IMR-90 (cell line): Measurements from ENCODE around the gene SOD2. TPM values are rescaled to one million over a fixed set of nuclear protein-coding genes. Genes with fewer than 3 reads are reported as not detected.

Experiments used
- ATAC-seq: fragments of 200-7000 bp; cut with Tn5 transposase; 2 replicates; pipeline ENCODE4 v1.9.1; 2020; ENCODE audit warnings: low read depth, mild to moderate bottlenecking, moderate library complexity
- BruUV-seq: library from RNA; stranded (reverse); fragments of 400-500 nt; replicated peaks from 2 replicates; lab custom pipeline; 2021; lab: Mats Ljungman, UMichigan
- CTCF ChIA-PET: fragments of 300-600 bp; formaldehyde crosslinking; extraction: SDS; loops from one replicate; lab custom pipeline; 2021; ENCODE audit warnings: antibody characterized with exemption; lab: Yijun Ruan, JAX
- POLR2A ChIA-PET: fragments of 300-600 bp; sonication (Branson Sonifier 250); formaldehyde crosslinking; loops from one replicate; lab custom pipeline; 2022; ENCODE audit warnings: antibody characterized with exemption; ENCODE audit not compliant: unreplicated experiment; lab: Charles Lee
- DNase-seq: peaks from one replicate; pipeline ENCODE4 v3.0.0; 2013
- H2AFZ ChIP-seq: replicated peaks from 2 replicates; pipeline ENCODE3; 2013; ENCODE audit warnings: low read length, mild to moderate bottlenecking; ENCODE audit not compliant: poor library complexity
- H2AK5ac ChIP-seq: 2 replicates; pipeline ENCODE4 v1.6.1; 2013; ENCODE audit warnings: low read depth, low read length, inconsistent platforms
- H2AK9ac ChIP-seq: replicated peaks from 2 replicates; pipeline ENCODE3; 2013; ENCODE audit warnings: mild to moderate bottlenecking, low read depth, low read length, moderate library complexity; ENCODE audit not compliant: poor library complexity
- H2BK120ac ChIP-seq: 2 replicates; pipeline ENCODE4 v1.6.1; 2013; ENCODE audit warnings: low read depth, low read length, inconsistent platforms
- H2BK15ac ChIP-seq: 3 replicates; pipeline ENCODE4 v1.6.1; 2013; ENCODE audit warnings: low read depth, low read length, inconsistent platforms
- H2BK20ac ChIP-seq: 2 replicates; pipeline ENCODE4 v1.6.1; 2013; ENCODE audit warnings: low read depth, mild to moderate bottlenecking, inconsistent platforms, low read length, moderate library complexity
- H2BK5ac ChIP-seq: 2 replicates; pipeline ENCODE4 v1.6.1; 2013; ENCODE audit warnings: mild to moderate bottlenecking, low read depth, low read length, inconsistent platforms; ENCODE audit not compliant: poor library complexity, severe bottlenecking
- H3K14ac ChIP-seq: replicated peaks from 2 replicates; pipeline ENCODE4 v1.6.1; 2013; ENCODE audit warnings: low read depth, low read length, inconsistent platforms
- H3K18ac ChIP-seq: 2 replicates; pipeline ENCODE4 v1.6.1; 2013; ENCODE audit warnings: low read depth, low read length, control low read depth
- H3K23ac ChIP-seq: 2 replicates; pipeline ENCODE4 v1.6.1; 2013; ENCODE audit warnings: low read depth, low read length, inconsistent platforms
- H3K27ac ChIP-seq: 2 replicates; pipeline ENCODE4 v1.5.1; 2013; ENCODE audit warnings: mild to moderate bottlenecking, control low read depth, low read length; ENCODE audit not compliant: insufficient read depth
- H3K27me3 ChIP-seq: 2 replicates; pipeline ENCODE4 v1.6.1; 2013; ENCODE audit warnings: low read length; ENCODE audit not compliant: control insufficient read depth, insufficient read depth
- H3K36me3 ChIP-seq: 2 replicates; pipeline ENCODE4 v1.6.1; 2013; ENCODE audit warnings: low read length, mixed read lengths; ENCODE audit not compliant: control insufficient read depth, insufficient read depth
- H3K4ac ChIP-seq: 2 replicates; pipeline ENCODE4 v1.6.1; 2013; ENCODE audit warnings: low read depth, low read length, inconsistent platforms
- H3K4me1 ChIP-seq: 2 replicates; pipeline ENCODE4 v1.6.1; 2013; ENCODE audit warnings: low read length, mixed read lengths; ENCODE audit not compliant: control insufficient read depth, insufficient read depth
- H3K4me2 ChIP-seq: 2 replicates; pipeline ENCODE4 v1.6.1; 2013; ENCODE audit warnings: low read depth, mild to moderate bottlenecking, control low read depth, low read length, moderate library complexity
- H3K4me3 ChIP-seq: 2 replicates; pipeline ENCODE4 v1.5.1; 2013; ENCODE audit warnings: low read depth, mild to moderate bottlenecking, control low read depth, low read length, moderate library complexity; ENCODE audit not compliant: insufficient read depth
- H3K56ac ChIP-seq: 2 replicates; pipeline ENCODE4 v1.6.1; 2013; ENCODE audit warnings: low read length, inconsistent platforms; ENCODE audit not compliant: insufficient read depth; ENCODE audit errors: extremely low read depth
- H3K79me1 ChIP-seq, 2 experiments: 2 replicates each; pipeline ENCODE4 v1.6.1; 2013; ENCODE audit warnings: low read length in 2 of 2, inconsistent platforms in 1 of 2, low read depth in 1 of 2
- H3K9ac ChIP-seq: 2 replicates; pipeline ENCODE4 v1.6.1; 2013; ENCODE audit warnings: low read depth, low read length, control low read depth
- H3K9me1 ChIP-seq: 2 replicates; pipeline ENCODE4 v1.6.1; 2013; ENCODE audit warnings: low read length, inconsistent platforms; ENCODE audit not compliant: insufficient read depth
- H3K9me3 ChIP-seq: 2 replicates; pipeline ENCODE4 v1.6.1; 2013; ENCODE audit warnings: low read length; ENCODE audit not compliant: control insufficient read depth, insufficient read depth
- H4K20me1 ChIP-seq: 2 replicates; pipeline ENCODE4 v1.6.1; 2013; ENCODE audit warnings: low read length, inconsistent platforms; ENCODE audit not compliant: insufficient read depth
- H4K5ac ChIP-seq: 2 replicates; pipeline ENCODE4 v1.6.1; 2013; ENCODE audit warnings: mild to moderate bottlenecking, low read depth, low read length, control low read depth
- H4K8ac ChIP-seq, 2 experiments: 2 replicates each; pipeline ENCODE4 v1.6.1; 2013; ENCODE audit warnings: low read depth in 2 of 2, low read length in 2 of 2, control low read depth in 1 of 2, inconsistent platforms in 1 of 2
- H4K91ac ChIP-seq: 2 replicates; pipeline ENCODE4 v1.6.1; 2013; ENCODE audit warnings: low read depth, low read length, inconsistent platforms; ENCODE audit not compliant: insufficient read depth
- BHLHE40 ChIP-seq: fragments of 150-350 bp; IDR thresholded peaks from 2 replicates; pipeline ENCODE4 v1.6.1; 2016; ENCODE audit warnings: mild to moderate bottlenecking, low read depth, low read length
- CHD1 ChIP-seq: IDR thresholded peaks from 2 replicates; pipeline ENCODE4 v1.6.1; 2012; ENCODE audit warnings: low read depth, low read length, improper control_type of control experiment
- ELK1 ChIP-seq: fragments of 150-350 bp; IDR thresholded peaks from 2 replicates; pipeline ENCODE4 v1.6.1; 2016; ENCODE audit warnings: low read depth, mild to moderate bottlenecking, low read length, moderate library complexity, borderline replicate concordance
- FOS ChIP-seq: fragments of 150-350 bp; IDR thresholded peaks from 2 replicates; pipeline ENCODE4 v1.6.1; 2016; ENCODE audit warnings: low read depth, low read length
- MAZ ChIP-seq: IDR thresholded peaks from 2 replicates; pipeline ENCODE4 v1.6.1; 2012; ENCODE audit warnings: low read depth, mild to moderate bottlenecking, low read length, improper control_type of control experiment, moderate library complexity, borderline replicate concordance
- NFE2L2 ChIP-seq: fragments of 150-350 bp; IDR thresholded peaks from 2 replicates; pipeline ENCODE4 v1.6.1; 2016; ENCODE audit warnings: low read depth, mild to moderate bottlenecking, low read length
- POLR2A ChIP-seq: IDR thresholded peaks from 2 replicates; pipeline ENCODE4 v1.6.1; 2012; ENCODE audit warnings: mild to moderate bottlenecking, low read depth, low read length
- RAD21 ChIP-seq: IDR thresholded peaks from 2 replicates; pipeline ENCODE4 v1.6.1; 2012; ENCODE audit warnings: low read length, improper control_type of control experiment
- RCOR1 ChIP-seq: IDR thresholded peaks from 2 replicates; pipeline ENCODE4 v1.6.1; 2012; ENCODE audit warnings: mild to moderate bottlenecking, low read length, improper control_type of control experiment; ENCODE audit not compliant: insufficient replicate concordance
- SMC3 ChIP-seq: fragments of 150-350 bp; IDR thresholded peaks from 2 replicates; pipeline ENCODE4 v1.6.1; 2016; ENCODE audit warnings: low read depth, mild to moderate bottlenecking, antibody characterized with exemption, low read length, moderate library complexity
- USF2 ChIP-seq: fragments of 150-350 bp; IDR thresholded peaks from 2 replicates; pipeline ENCODE4 v1.6.1; 2017; ENCODE audit warnings: mild to moderate bottlenecking, antibody characterized with exemption, low read length, low read depth
- WGBS, 2 experiments: methylation state at CpG; one replicate each; pipeline versions ENCODE4 v1.1.5 to v1.1.7; 2013; ENCODE audit warnings: missing lambda C conversion rate in 2 of 2; ENCODE audit not compliant: insufficient read length in 1 of 2; ENCODE audit errors: extremely low coverage in 2 of 2; 5-methylcytosine and 5-hydroxymethylcytosine counted together
- dilution Hi-C: fragments of 300-500 bp; cut with HindIII; formaldehyde crosslinking; loops from one replicate; pipeline ENCODE4 v1.14.3; 2018; ENCODE audit warnings: low sequenced_read_pairs; ENCODE audit not compliant: unreplicated experiment
- in situ Hi-C: fragments of 300-500 bp; cut with MboI; formaldehyde crosslinking; loops from 3 replicates; pipeline ENCODE4 v1.14.3; 2019; ENCODE audit warnings: low sequenced_read_pairs, inconsistent platforms, mixed read lengths
- intact Hi-C: fragments of 100-400 bp; cut with micrococcal nuclease; formaldehyde crosslinking; loops from 2 replicates; pipeline ENCODE4 v1.10.0; 2022
- polyA plus RNA-seq, 3 experiments: library from polyadenylated mRNA; depleted of rRNA; stranded (reverse); fragments of >200 nt; gene quantifications; 2 replicates each; pipeline ENCODE4 v1.2.3, GENCODE V29; 2012; ENCODE audit warnings: low replicate concordance in 1 of 3
- total RNA-seq: library from RNA; depleted of rRNA; stranded (reverse); fragments of >200 nt; gene quantifications from 2 replicates; pipeline ENCODE4 v1.2.3, GENCODE V29; 2012

The SOD2 gene
- total and polyA plus RNA-seq, 2 of the 4 experiments (the other 2 are of a cell fraction): 173 to 243 TPM

DNA sequence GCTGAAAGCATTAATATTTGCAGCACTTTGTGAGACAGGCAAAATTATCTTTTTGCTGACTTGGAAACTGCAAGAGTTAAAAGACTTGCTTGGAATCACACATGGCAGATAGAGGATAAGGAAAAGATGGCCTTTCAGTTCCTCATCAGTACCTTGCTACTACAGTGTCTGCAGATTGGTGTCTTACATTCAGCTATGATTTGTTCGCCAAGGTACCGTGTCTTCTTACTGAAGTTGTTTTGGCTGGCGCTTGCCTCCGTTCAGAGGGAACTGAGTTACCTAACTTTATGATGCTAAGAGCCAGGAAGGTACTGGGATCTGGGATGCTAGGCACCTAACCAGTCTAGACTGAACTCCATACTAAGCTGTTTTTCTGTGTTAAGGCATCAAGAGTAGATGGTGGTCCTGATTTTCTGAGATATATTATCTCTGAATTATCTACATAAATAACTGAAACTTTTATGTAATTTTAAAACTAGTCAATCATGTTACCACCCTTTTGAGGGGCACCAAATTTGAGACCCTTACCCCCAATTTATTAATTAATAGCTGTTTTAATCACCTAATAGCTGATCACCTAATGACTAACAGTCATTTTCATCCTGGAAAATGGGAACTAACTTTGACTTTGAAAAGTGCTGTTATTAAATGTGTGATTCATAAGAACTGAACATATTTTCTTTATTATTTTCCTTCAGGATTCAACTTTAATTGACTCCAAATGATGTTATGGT lies 36.7 kb upstream of the SOD2 start:
- ChIA-PET CTCF (interaction anchor here (1.0 kb wide), 1 partner anchor 10 kb away, joined by 5 read pairs; no protein-coding TSS in a partner anchor), POLR2A (no interaction called here)
- no TSS peak for BruUV-seq
- H2AK5ac ChIP-seq: peak overlapping the region; percentile 35; the same call in 1 of the 2 replicates
- H4K91ac ChIP-seq: no peak overlapping the region
- H3K18ac ChIP-seq: no peak overlapping the region
- H3K4me2 ChIP-seq: peak overlapping the region; percentile 92
- peak overlapping the region; percentile 99 for H3K23ac ChIP-seq
- peaks cover 9 to 27% of the 10 kb centered on the region in 2 experiments for H3K79me1 ChIP-seq
- peaks cover 3% of the 10 kb centered on the region; the same call in 1 of the 2 replicates for H3K4me1 ChIP-seq
- no peaks in the 10 kb centered on the region for H3K9me3 ChIP-seq
- peaks cover 2% of the 10 kb centered on the region; the same call in 1 of the 2 replicates for H3K36me3 ChIP-seq
- H3K9me1 ChIP-seq: peaks cover 5% of the 10 kb centered on the region
- peak overlapping the region; percentile 57 for H3K9ac ChIP-seq
- DNase-seq (peak; percentile 30), ATAC-seq (no peak)
- H2AK9ac ChIP-seq: no peak overlapping the region
- peak overlapping the region; percentile 4; the same call in 1 of the 2 replicates for H3K14ac ChIP-seq
- no peak overlapping the region for H2AFZ ChIP-seq
- H4K5ac ChIP-seq: no peak overlapping the region
- H2BK20ac ChIP-seq: no peak overlapping the region
- H3K4me3 ChIP-seq: peak overlapping the region; percentile 44
- 0 out of 2 replicates have a peak overlapping the region, but pooled peaks have one; percentile 1 for H2BK120ac ChIP-seq
- WGBS, 2 experiments: 69% methylated on average over 3 of the region's 4 CpGs; no CpG with 5 or more reads in 1 of the 2 experiments
- peak overlapping the region; percentile 12; the same call in 1 of the 2 replicates for H3K27ac ChIP-seq
- in situ Hi-C loops: loop anchor here (5.0 kb wide), 1 partner anchor 37 kb away; the partner anchor contains the start of gene SOD2
- dilution Hi-C loops: no loop called here
- H4K20me1 ChIP-seq: peaks cover 71% of the 10 kb centered on the region
- intact Hi-C loops: no loop called here
- TF ChIP-seq USF2: no peak
- TF ChIP-seq ELK1: no peak
- TF ChIP-seq MAZ: no peak
- no peak for TF ChIP-seq POLR2A
- TF ChIP-seq BHLHE40: no peak
- TF ChIP-seq CHD1: no peak
- no peak for TF ChIP-seq RCOR1
- TF ChIP-seq NFE2L2: no peak
- TF ChIP-seq FOS: no peak
- TF ChIP-seq RAD21: no peak
- no peak for TF ChIP-seq SMC3
- H4K8ac ChIP-seq: no peak overlapping the region
- H3K56ac ChIP-seq: no peak overlapping the region
- no peak overlapping the region for H2BK15ac ChIP-seq
- no peak overlapping the region for H2BK5ac ChIP-seq
- H3K4ac ChIP-seq: peak overlapping the region; percentile 69; the same call in 1 of the 2 replicates
- H3K27me3 ChIP-seq: no peaks in the 10 kb centered on the region
